Ovary (tissue), 3 donors: ENCODE results near the gene IFI27L1.

Source experiments
- EP300 ChIP-seq: sonication (generic); formaldehyde crosslinking; IDR thresholded peaks from one replicate; pipeline ENCODE4 v1.6.1; 2017; ENCODE audit warnings: antibody characterized with exemption
- TF ChIP-seq, protein P1 (sequence below), 3 donors: fragments of 450-650 bp in 2 of 3; fragments of 200-600 bp in 1 of 3; IDR thresholded peaks; one replicate each; pipeline versions ENCODE4 v1.5.1 to v1.8.0; 2016 to 2022; ENCODE audit warnings: antibody characterized with exemption in 3 of 3, mild to moderate bottlenecking in 1 of 3
- donor health status: DM: no; HTN: no; CAD: no.

DNA sequence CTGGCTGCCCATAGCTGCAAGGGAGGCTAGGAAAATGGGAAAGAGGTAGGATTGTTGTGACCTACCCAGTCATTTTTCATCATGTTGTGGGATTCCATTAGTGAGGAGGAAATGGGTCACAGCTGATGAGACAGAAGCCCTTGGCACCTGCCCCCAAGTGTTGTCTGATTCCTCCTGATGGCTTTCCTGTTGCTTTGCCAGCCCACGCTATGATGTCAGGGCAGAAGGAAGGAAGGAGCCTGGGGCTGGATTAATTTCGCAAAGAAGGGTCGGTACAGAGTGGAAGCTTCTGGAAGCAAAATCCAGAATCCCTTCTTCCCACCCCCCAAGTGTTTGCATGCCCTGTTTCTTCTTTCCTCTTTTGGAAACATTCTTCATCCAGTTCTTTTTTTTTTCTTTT is 46.2 kb upstream of the IFI27L1 start:
- no peak for TF ChIP-seq EP300
- TF ChIP-seq, protein P1, sequence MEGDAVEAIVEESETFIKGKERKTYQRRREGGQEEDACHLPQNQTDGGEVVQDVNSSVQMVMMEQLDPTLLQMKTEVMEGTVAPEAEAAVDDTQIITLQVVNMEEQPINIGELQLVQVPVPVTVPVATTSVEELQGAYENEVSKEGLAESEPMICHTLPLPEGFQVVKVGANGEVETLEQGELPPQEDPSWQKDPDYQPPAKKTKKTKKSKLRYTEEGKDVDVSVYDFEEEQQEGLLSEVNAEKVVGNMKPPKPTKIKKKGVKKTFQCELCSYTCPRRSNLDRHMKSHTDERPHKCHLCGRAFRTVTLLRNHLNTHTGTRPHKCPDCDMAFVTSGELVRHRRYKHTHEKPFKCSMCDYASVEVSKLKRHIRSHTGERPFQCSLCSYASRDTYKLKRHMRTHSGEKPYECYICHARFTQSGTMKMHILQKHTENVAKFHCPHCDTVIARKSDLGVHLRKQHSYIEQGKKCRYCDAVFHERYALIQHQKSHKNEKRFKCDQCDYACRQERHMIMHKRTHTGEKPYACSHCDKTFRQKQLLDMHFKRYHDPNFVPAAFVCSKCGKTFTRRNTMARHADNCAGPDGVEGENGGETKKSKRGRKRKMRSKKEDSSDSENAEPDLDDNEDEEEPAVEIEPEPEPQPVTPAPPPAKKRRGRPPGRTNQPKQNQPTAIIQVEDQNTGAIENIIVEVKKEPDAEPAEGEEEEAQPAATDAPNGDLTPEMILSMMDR (IDR thresholded peaks at IDR 0.05): no peak
